BE2C (cell line): Measurements from ENCODE around the gene ATP8B3.

Source experiments
- DNase-seq: peaks from one replicate; pipeline ENCODE4 v3.0.0-alpha.2; 2020
- H3K27me3 ChIP-seq: fragments of 250-450 bp; sonication (Bioruptor Pico); 2 replicates; pipeline ENCODE4 v1.5.1; 2020; ENCODE audit warnings: mild to moderate bottlenecking
- H3K36me3 ChIP-seq: fragments of 250-450 bp; sonication (Bioruptor Pico); 2 replicates; pipeline ENCODE4 v1.5.1; 2020; ENCODE audit warnings: mild to moderate bottlenecking
- H3K4me1 ChIP-seq: fragments of 250-450 bp; sonication (Bioruptor Pico); 2 replicates; pipeline ENCODE4 v1.5.1; 2020
- H3K4me3 ChIP-seq: 2 replicates; pipeline ENCODE4 v1.5.1; 2011; ENCODE audit warnings: low read depth, low read length
- H3K9me3 ChIP-seq: fragments of 250-450 bp; sonication (Bioruptor Pico); 2 replicates; pipeline ENCODE4 v1.5.1; 2020
- TF ChIP-seq, protein P1 (sequence below): IDR thresholded peaks from 2 replicates; pipeline ENCODE4 v1.5.1; 2012; ENCODE audit warnings: mild to moderate bottlenecking, low read depth, low read length

ATP8B3 gene

GRCh38 chr19:1847684-1848398 lies 35.8 kb upstream of the ATP8B3 start:
- DNase-seq = peak; percentile 60
- Histone ChIP-seq H3K36me3 (peaks cover 28% of the 10 kb centered on the region), H3K9me3 (no peaks in the 10 kb centered on the region), H3K4me3 (peak overlapping the region; percentile 94), H3K4me1 (peaks cover 11% of the 10 kb centered on the region), H3K27me3 (no peaks in the 10 kb centered on the region)
- TF ChIP-seq, protein P1, sequence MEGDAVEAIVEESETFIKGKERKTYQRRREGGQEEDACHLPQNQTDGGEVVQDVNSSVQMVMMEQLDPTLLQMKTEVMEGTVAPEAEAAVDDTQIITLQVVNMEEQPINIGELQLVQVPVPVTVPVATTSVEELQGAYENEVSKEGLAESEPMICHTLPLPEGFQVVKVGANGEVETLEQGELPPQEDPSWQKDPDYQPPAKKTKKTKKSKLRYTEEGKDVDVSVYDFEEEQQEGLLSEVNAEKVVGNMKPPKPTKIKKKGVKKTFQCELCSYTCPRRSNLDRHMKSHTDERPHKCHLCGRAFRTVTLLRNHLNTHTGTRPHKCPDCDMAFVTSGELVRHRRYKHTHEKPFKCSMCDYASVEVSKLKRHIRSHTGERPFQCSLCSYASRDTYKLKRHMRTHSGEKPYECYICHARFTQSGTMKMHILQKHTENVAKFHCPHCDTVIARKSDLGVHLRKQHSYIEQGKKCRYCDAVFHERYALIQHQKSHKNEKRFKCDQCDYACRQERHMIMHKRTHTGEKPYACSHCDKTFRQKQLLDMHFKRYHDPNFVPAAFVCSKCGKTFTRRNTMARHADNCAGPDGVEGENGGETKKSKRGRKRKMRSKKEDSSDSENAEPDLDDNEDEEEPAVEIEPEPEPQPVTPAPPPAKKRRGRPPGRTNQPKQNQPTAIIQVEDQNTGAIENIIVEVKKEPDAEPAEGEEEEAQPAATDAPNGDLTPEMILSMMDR = no peak

- Histone ChIP-seq H3K4me3 (peak overlapping the region; percentile 94), H3K36me3 (peaks cover 28% of the 10 kb centered on the region), H3K9me3 (no peaks in the 10 kb centered on the region), H3K27me3 (no peaks in the 10 kb centered on the region), H3K4me1 (peaks cover 6% of the 10 kb centered on the region)
- TF ChIP-seq, protein P1 = no peak
- DNase-seq = no peak
Observed at GRCh38 chr19:1847348-1847683, 35.2 kb upstream of the ATP8B3 start.

DNA sequence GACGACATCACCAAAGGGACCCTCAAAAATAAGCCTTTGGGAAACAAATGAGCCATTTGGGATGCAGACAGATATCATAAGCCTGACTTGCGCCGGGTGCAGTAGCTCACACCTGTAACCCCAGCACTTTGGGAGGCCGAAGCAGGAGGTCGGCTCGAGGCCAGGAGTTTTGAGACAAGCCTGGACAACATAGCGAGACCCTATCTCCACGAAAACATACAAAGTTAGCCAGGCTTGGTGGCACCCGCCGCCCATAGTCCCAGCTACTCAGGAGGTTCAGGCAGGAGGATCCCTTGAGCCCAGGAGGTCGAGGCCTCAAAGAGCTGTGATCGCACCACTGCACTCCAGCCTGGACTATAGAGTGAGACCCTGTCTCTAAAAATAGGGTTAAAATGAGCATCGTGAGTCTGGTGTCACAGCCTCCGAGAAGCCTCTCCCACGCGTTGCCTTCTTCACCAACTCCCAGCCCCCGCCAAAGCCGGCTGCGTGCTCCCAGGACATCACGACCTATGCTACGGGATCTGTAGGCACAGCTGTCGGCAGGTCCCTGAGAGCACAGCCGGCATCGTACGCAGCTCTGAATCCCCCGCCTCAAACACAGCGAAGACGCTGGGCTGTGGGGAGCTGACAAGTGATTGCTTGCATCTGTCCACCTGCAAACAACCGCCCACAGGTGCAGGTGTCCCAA lies 34.6 kb upstream of the ATP8B3 start:
- DNase-seq = no peak
- Histone ChIP-seq H3K9me3 (no peaks in the 10 kb centered on the region), H3K36me3 (peaks cover 28% of the 10 kb centered on the region), H3K4me3 (peak overlapping the region; percentile 94), H3K4me1 (peaks cover 3% of the 10 kb centered on the region; the same call in 1 of the 2 replicates), H3K27me3 (no peaks in the 10 kb centered on the region)
- TF ChIP-seq, protein P1 = no peak

DNA sequence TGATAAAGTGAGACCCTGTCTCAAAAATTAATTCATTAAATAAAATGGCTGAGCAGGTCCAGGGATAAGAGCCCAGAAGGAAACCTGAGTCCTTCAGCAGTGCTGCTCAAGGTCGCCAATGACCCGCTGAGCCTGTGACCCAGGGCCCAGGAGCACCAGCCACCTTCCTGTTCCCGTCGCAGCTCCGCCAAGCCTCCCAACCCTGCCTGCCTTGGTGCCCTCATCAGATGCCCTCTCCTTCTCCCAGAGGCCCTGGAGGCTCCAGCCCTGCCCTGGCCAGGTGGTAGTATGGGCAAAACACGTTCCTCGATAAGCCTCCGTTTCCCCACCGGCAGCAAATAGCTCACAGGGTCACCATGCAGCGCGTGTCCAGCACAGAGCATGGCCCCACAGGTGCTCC lies 33.6 kb upstream of the ATP8B3 start:
- Histone ChIP-seq H3K27me3 (no peaks in the 10 kb centered on the region), H3K9me3 (no peaks in the 10 kb centered on the region), H3K4me1 (peaks cover 3% of the 10 kb centered on the region; the same call in 1 of the 2 replicates), H3K36me3 (peaks cover 28% of the 10 kb centered on the region), H3K4me3 (no peak overlapping the region)
- TF ChIP-seq, protein P1 = no peak
- DNase-seq = no peak

- DNase-seq = no peak
- no peaks in the 10 kb centered on the region for H3K27me3 ChIP-seq
- peaks cover 3% of the 10 kb centered on the region; the same call in 1 of the 2 replicates for H3K4me1 ChIP-seq
- H3K36me3 ChIP-seq = peaks cover 28% of the 10 kb centered on the region
- H3K4me3 ChIP-seq = no peak overlapping the region
- no peaks in the 10 kb centered on the region for H3K9me3 ChIP-seq
- TF ChIP-seq, protein P1 = no peak
Observed at GRCh38 chr19:1845125-1845515, 33.0 kb upstream of the ATP8B3 start.
